ENCODE measurements around the gene PLPPR2.
"Not testable (repeated sequence)": the region's sequence is repeated elsewhere in the genome, so short reads cannot be mapped to it uniquely, and the experiment has no call there.

Gene PLPPR2

DNA sequence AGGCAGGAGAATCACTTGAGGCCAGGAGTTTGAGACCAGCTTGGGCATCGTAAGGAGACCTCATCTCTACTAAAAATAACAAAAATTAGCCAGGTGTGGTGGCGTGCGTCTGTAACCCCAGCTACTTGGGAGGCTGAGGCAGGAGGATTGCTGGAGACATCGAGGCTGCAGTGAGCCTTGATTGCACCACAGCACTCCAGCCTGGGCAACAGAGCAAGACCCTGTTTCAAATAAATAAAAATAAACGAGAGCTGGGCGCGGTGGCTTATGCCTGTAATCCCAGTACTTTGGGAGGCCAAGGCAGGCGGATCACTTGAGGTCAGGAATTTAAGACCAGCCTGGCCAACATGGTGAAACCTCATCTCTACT is 15.1 kb upstream of the PLPPR2 start:
- DNase-seq (ENCODE audit: low read depth), result not testable (repeated sequence)

DNA sequence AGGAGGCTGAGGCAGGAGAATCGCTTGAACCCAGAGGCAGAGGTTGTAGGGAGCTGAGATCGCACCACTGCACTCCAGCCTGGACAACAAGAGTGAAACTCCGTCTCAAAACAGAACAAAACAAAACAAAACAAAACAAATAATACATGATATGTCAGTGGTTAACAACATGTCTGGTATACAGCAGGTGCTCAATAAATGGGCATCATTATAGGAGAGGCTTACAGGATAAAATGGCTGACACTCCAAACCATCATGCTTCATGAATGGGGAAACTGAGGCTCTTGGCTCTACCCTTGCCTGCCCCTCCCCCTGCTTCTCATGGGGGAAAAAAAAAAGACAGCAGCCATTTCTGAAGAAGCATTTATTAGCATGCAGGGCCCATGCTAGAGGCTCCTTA is 12.8 kb upstream of the PLPPR2 start:
- DNase-seq (ENCODE audit: low read depth), result no peak

DNA sequence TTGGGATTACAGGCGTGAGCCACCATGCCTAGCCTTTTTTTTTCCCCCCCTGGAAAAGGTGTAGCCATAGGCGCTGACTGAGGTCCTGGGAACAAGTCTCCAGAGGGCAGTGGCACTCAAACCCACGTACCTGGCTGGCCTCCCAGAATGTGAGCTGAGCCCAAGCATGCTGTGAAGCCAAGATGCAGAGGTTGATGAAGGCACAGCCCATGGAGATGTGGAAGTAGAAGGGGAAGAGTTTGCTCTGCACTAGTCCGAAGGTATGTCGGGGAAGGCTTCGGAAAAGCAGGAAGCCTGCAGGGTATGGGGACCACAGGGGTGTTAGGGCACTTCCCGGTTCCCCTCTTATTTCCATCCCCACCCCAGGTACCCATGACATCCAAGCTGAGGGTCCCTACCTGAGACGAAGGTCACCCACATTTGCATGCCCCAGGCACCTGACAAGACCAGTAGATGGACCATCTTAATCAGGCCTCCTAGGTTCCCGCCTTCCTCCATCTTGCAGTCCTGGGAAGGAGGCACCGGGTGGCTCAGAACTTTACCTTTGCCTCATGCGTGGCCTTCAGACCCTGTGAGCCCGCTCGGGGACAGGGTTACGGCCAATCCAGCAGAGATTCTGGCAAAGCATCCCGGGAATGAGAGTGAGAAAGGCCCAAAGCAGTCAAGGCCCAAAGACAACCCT is 10.0 kb upstream of the PLPPR2 start:
- DNase-seq (ENCODE audit: low read depth), result no peak

DNA sequence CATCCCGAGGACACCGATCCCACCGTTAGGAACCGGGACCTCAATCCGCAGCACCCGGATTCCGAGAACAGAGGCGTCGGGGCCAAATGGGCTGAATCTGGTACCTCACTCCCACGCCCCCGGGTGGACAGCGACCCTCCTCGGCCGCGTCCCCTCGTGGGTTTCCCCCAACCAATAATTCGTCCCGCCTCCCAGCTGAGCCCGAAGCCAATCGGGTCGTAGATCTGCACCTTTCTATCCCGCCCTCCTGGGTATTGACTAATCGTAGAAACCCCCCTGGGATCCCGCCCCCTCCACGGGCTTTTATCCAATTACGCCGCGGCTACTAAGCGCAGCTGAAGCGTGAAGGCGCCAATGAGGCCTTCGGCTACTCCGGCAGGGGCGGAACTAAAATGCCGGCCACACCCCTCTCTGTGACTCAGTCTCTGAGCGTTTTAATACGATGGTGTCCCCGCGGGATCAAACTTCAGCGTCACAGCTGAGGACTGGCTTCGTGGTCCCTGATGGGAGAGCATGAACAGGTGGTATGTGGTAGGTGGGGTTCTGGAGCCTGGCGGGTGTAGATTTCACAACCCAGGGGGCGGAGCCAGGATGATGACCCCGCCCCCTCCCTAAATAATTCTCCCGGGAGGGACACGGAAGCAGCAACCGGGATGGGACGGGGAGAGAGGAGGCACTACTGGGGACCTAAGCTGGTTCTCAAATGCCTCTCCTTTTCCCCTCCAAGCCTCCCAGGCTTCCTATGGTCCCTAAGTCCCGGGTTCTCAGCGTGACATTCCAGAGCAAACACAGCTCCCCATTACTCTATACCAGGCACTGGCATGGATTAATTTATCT is 8.9 kb upstream of the PLPPR2 start, which contains the start of the genes CCDC159 and TMEM205:
Gene CCDC159 (plus strand): TSS at position 416 of the 837 bp plus-strand sequence. CDS start 88 bp downstream, at position 504.
Gene TMEM205 (minus strand): TSS at position 165 of the 837 bp plus-strand sequence. CDS start 649 bp downstream, outside the sequence.
- DNase-seq (ENCODE audit: low read depth), result peak; percentile 97

DNA sequence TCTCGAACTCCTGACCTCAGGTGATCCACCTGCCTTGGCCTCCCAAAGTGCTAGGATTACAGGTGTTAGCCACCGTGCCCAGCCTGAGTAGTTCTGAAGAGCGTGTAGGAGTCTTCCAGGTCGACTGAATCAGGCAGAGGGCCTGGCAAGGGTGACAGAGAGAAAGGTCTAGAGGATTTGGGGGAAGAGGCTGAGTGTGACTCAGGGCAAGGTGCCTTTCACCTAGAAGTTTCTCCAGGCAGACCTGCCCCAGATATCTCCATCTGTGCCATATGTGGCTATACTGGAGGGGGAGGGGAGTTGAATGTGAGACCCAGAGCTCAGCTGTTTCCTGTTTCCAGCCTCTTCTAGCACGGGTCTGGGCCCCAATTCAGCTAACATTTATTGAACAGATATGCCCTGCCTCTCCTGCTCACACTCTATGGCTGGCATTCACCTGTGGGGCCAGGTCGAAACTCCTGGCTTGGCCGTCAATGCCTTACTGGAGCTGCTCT is 7.6 kb upstream of the PLPPR2 start:
- DNase-seq (ENCODE audit: low read depth), result no peak

DNA sequence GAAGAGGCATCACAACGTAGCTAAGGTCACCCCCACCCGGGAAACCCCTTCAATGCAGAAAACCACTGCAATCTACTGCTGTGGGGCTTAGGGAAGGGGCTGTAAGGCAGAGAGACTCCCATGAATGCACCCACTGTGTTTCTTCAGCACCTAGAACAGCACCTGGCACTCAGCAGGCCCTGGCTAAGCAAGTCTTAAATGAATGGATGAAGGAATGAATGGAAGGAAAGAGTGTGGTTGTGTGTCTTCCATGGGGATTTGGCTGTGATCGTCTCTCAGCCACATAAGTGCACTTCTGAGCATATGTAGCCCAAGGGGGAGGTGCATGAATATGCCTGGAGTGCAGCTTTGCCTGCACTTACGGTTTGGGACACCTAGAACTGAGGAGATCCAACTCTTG is 6.1 kb upstream of the PLPPR2 start:
- no peak for DNase-seq (ENCODE audit: low read depth)

DNA sequence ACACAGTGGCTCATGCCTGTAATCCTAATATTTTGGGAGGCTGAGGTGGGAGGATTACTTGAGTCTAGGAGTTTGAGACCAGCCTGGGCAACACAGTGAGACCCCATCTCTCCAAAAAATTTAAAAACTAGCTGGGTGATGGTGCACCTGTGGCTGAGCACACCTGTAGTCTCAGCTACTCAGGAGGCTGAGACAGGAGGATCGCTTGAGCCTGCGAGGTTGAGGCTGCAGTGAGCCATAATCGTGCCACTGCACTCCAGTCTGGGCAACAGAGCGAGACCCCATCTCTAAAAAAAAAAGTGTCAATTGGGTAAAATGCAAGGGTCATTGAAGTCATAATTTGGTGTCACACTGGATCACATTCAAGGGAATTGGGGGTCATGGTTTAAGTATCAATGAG is 1.1 kb upstream of the PLPPR2 start:
- not testable (repeated sequence) for DNase-seq (ENCODE audit: low read depth)

DNA sequence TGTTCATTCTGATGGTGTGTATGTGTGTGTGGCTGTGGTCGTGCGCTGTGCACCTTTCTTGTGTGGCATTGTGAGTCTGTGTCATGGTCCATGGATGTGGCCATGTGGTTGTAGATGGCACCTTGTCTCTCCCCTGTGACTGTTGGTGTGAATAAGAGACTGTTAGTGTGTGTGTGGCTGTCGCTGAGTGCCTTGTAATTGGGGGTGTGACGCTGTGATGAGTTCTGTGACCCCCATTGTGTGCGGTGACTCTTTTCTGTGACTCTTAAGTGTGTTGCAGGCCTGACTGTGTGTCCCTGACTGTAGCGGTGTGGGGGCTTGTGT is 804 bp downstream of the PLPPR2 start:
- DNase-seq (ENCODE audit: low read depth), result no peak

DNA sequence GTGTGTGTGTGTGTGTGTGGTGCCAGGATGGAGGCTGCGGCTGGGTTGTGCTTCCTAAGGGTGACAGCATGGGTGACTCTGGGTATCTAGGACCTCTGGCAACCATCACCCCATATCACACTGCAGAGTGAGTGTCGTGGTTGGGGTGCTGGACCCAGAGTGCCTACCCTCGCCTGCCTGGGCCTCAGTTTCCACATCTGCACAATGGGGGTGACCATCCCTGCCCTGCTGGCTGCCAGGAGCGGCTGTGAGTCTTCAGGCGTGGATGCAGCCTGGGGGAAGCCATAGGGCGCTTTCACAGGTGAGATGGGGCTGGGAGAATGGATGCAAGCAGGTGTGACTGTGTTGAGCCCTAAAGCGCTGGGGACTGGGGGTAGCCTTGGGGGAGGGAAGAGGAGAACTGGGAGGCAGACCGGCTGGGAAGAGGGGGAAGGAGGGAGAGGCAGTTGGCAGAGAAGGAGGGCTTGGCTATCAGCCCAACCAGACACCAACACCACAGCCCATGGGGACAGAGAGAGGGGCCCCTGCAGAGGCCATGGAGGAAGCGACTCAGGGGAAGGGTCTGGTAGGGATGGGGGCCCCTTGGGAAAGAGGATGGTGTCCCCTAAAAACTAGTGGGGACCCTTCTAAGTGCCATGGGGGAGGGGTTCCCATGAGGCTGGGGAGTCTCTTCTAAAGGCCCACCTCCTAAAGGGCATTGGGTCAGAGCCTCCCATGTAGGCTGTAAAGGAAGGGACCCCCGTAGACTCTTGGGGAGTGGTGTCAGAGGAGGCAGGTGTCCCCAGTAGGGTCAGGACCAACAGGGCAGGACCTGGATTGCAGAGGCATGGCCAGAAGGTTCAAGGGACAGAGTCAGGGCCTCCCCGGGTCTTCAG is 1.7 kb downstream of the PLPPR2 start:
- DNase-seq (ENCODE audit: low read depth), result no peak

DNA sequence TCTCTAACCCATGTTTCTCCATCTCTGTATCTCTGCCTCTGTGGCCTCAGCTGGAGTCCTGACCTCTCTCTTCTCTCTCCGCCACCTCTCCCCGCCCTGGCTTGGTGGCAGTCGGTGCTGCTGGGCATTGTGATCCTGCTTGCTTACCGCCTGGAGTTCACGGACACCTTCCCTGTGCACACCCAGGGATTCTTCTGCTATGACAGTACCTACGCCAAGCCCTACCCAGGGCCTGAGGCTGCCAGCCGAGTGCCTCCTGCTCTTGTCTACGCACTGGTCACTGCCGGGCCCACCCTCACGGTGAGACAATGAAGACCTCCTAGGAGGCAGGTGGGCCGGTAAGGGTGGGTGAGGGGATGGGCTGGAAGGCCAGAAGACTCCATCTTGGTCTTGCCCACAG is 4.2 kb downstream of the PLPPR2 start:
- DNase-seq (ENCODE audit: low read depth), result no peak

DNA sequence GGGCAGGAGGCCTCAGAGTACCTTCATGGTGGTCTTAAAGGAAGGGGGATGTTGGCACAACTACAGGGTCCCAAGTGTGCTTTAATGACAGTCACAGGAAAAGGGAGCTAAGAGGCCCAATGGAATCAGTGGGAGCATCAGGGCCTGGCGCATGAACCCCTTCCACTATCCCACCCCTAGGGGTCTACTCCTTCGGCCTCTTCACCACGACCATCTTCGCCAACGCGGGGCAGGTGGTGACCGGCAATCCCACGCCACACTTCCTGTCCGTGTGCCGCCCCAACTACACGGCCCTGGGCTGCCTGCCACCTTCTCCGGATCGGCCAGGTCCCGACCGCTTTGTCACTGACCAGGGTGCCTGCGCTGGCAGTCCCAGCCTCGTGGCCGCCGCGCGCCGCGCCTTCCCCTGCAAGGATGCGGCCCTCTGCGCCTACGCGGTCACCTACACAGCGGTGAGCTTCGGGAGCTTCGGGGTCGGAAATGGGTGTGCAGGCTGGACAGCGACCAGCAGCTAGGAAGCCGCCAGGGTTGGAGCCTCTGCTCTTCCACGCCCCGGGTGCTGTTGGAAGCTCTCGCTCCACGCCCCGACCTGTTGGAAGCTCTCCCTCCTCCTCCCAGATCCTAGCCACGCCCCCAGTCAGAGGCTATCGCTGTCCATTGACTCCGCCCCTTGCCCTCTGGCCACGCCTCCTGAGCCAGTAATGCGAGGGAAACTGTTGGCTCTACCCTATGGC is 6.0 kb downstream of the PLPPR2 start:
- DNase-seq (ENCODE audit: low read depth), result no peak

DNA sequence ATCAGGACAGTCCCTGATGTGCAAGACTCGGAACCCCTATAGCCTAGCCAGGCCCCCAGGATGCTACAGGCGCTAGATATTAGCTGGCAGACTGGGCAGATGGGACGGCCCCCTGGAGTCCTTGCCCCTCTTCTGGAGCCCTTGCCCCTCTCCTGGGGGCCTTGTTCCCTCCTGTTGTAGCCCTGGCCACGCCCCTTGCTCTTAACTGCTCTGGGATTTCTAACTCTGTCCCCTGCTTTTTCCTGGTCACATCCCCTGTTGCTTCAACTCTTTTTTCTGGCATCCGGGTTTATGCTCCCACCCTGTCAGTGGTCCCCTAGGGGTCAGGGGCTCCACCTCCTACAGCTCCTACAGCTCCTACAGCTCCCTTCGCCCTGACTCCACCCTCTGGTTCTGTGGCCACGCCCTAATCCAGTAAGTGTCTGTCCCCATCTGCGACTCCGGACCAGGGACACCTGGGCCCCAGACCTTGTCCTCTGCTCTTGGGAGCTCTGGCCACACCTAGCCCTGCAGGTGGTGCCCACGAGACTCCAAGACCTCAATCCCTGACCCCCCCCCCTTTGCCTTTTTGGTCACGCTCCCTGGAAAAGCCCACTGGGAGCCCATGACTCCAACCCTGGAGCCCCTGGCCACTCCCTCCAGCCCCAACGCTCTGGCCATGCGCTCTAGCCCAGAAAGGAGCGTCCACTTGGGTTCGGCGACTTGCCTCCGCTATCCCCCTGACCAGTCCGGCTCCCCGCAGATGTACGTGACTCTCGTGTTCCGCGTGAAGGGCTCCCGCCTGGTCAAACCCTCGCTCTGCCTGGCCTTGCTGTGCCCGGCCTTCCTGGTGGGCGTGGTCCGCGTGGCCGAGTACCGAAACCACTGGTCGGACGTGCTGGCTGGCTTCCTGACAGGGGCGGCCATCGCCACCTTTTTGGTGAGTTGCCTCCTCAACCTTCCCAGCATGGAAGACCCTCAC is 6.8 kb downstream of the PLPPR2 start:
- DNase-seq (ENCODE audit: low read depth), result no peak

DNA sequence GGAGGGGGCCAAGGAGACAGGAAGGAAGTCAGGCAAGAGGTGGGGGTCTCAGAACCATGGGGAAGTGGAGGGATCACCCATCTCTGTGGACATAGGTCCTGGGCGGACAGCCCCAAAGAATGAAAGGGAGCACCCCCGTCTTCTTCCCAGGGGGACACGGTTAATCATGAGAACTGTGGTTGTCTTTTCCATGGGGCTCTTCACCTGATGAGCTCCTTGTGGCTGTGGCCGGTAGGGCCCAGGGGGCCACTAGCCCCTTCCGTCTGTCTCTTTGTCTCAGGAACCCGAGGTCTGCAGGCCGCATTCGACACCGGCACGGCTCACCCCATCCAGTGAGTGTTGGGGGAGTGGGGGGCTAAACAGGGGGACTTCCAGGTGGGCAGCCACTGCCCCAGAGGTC is 8.6 kb downstream of the PLPPR2 start:
- DNase-seq (ENCODE audit: low read depth), result no peak

DNA sequence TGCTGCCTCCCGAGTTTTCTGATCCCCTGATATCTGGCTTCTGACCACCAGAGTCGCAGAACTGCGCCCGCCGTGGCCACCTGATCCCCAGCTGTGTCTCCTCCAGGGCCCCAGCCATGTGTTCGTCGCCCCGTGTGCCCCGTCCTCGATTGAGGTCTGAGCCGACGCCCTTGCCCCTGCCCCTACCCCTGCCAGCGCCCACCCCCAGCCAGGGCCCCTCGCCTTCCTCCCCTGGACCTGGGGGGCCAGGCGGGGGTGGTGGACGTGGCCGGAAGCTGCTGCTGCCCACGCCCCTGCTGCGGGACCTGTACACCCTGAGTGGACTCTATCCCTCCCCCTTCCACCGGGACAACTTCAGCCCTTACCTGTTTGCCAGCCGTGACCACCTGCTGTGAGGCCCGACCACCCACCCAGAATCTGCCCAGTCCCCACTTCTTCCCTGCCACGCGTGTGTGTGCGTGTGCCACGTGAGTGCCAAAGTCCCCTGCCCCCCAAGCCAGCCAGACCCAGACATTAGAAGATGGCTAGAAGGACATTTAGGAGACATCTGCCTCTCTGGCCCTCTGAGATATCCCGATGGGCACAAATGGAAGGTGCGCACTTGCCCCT is 9.2 kb downstream of the PLPPR2 start:
- no peak for DNase-seq (ENCODE audit: low read depth)

DNA sequence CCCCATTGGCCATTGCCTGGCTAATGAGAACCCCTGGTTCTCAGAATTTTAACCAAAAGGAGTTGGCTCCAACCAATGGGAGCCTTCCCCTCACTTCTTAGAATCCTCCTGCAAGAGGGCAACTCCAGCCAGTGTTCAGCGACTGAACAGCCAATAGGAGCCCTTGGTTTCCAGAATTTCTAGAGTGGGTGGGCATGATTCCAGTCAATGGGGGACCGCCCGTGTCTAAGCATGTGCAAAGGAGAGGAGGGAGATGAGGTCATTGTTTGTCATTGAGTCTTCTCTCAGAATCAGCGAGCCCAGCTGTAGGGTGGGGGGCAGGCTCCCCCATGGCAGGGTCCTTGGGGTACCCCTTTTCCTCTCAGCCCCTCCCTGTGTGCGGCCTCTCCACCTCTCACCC is 9.7 kb downstream of the PLPPR2 start:
- DNase-seq (ENCODE audit: low read depth), result no peak

DNA sequence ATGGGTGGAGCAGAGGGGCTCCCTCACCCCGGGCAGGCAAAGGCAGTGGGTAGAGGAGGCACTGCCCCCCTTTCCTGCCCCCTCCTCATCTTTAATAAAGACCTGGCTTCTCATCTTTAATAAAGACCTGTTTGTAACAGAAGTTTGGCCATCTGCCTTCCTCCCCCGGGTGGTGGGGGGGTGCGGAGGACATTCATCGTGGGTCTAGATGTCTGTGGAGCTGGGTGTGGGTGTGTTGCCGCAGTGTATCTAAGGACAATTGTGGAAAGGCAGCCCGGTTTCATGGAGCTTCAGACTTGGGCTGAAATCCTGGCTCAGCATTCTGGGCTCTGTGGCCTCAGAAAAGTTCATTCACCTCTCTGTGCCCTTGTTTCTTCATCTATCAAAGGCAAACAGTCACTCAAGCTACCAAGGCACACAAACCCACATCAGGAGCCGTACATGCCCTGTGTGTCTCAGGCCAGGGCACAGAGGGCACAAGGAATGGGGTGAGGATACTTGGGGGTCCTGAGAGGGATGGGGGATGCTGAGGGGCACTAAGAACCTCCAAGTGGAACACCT is 10.4 kb downstream of the PLPPR2 start:
- no peak for DNase-seq (ENCODE audit: low read depth)

DNA sequence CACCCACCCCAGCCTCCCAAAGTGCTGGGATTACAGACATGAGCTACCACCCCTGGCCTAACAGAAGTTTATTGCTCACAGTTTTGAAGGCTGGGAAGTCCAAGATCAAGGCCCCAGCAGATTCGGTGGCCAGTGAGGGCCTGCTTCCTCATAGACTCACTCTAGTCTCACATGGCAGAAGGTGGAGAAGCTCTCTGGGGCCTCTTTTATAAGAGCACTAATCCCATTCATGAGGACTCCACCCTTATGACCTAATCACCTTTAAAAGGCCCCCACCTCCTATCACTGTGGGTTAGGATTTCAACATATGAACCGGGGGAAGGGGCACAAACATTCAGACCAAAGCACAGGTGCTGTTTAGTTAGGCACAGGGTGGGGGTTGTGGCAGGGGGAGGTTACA is 12.3 kb downstream of the PLPPR2 start:
- DNase-seq (ENCODE audit: low read depth), result no peak

DNA sequence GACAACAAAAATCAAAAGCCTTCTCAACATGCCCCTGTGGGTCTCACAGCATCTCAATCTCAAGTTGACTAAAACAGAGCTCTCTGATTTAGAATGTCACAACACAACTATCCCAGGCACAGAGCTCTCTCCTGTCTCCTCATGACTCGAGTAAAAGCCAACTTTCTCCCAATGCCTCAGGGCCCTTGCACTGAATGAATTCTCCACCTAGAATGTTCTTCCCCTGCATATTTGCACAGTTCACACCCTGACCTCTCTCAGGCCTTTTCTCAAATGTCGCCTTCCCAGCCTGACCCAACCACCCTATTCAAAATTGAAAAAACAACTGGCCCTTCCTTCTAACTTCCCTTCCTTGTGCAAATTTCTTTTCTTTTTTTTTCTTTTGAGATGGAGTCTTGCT is 15.5 kb downstream of the PLPPR2 start:
- no peak for DNase-seq (ENCODE audit: low read depth)

DNA sequence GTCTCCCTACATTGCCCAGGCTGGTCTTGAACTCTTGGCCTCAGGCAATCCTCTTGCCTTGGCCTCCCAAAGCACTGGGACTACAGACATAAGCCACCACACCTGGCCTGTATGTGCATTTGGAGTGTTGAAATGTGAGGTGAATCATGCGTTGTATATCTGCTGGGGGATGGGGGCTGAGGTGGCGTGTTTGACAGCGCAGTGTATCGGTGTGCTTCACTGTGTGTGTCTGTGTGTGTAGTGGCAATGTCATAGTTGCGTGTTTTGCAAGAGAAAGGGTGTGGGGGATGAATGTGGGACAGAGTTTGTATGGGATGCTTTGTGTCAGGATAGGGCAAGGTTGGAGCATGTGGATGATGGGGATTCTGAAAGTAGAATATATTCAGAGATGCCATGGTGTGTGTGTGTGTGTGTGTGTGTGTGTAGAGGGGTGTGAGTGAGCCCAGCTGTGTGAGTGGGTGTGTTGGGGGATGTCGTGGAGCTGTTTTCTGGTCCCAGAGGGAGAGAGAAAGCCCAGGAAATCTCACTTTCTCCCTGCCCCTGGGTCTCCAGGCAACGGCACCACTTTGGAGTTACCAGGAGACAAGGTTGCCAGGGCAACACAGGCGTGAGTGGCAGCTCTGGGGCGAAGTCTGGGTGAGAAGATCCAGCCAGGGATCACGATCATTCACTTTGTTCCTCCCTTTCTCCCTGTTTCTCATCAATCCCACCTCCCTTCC is 18.1 kb downstream of the PLPPR2 start:
- no peak for DNase-seq (ENCODE audit: low read depth)

Data from stimulated activated CD8-positive, alpha-beta memory T cell treated with anti-CD3 and anti-CD28 coated beads, Interleukin-15, amount 100 ng/mL, for 1 hour (primary cell).